ENCODE measurements around the gene LDLRAP1.
"Not testable (repeated sequence)": the region's sequence is repeated elsewhere in the genome, so short reads cannot be mapped to it uniquely, and the experiment has no call there.

The LDLRAP1 gene

DNA sequence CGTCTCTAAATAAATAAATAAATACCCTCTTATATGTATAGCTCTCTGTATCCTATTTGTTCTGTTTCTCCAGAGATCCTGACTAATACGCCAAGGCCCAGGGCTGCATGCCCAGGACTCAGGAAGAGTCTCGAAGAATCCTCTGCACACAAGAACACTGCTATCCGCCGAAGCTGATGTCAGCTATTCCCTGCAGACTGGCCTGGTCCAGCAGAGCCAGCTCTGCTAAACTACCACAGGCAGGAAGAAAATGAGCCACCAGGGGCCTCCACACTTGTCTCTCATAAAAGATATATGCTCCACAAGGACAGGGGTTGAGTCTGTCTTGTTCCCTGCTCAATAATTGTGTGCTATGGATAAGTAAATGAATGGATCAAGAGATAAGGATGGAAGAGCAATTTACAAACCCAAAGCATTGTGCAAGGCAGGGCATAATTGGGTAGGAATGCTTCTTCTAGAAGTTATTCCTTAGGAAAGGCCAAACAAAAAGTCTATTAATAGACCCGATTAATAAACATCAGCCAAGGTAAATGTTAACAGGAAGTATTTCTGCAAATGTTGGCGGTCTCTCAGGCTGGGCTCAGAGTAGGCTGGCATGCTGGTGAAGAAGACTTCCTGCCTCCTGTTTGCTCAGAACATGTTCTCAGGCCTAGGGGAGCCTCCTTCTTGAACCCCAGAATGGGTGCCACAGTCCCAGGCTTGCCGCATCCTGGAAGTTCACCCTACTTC is 46.9 kb downstream of the LDLRAP1 start:
- TF ChIP-seq, protein P1, sequence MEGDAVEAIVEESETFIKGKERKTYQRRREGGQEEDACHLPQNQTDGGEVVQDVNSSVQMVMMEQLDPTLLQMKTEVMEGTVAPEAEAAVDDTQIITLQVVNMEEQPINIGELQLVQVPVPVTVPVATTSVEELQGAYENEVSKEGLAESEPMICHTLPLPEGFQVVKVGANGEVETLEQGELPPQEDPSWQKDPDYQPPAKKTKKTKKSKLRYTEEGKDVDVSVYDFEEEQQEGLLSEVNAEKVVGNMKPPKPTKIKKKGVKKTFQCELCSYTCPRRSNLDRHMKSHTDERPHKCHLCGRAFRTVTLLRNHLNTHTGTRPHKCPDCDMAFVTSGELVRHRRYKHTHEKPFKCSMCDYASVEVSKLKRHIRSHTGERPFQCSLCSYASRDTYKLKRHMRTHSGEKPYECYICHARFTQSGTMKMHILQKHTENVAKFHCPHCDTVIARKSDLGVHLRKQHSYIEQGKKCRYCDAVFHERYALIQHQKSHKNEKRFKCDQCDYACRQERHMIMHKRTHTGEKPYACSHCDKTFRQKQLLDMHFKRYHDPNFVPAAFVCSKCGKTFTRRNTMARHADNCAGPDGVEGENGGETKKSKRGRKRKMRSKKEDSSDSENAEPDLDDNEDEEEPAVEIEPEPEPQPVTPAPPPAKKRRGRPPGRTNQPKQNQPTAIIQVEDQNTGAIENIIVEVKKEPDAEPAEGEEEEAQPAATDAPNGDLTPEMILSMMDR (IDR thresholded peaks at IDR 0.05; ENCODE audit: borderline replicate concordance, control extremely low read depth, extremely low read depth, insufficient read depth, missing control alignments) = no peak
- no peak for DNase-seq (ENCODE audit: low spot score)
- in situ Hi-C loops (cut with MboI; ENCODE audit: low sequenced_read_pairs, unreplicated experiment) = no loop called here

DNA sequence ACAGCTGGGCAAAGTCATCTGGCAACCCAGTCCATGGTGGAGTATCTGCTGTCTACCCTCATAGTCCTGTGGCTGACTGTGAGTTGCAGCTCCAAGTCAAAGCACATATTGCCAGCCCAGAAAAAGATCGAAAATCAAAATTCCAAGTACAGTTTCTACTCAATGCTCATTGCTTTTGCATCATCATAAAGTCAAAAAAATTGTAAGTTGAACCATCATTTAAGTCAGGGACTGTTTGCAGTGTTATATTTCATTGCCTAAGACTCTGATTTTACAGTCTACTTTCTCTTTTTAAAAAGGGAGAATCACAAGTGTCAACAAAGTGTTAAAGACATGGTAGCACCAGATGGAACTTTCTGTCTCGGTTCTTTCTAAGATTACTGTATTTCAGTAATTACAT is 50.5 kb downstream of the LDLRAP1 start:
- TF ChIP-seq, protein P1 (IDR thresholded peaks at IDR 0.05; ENCODE audit: borderline replicate concordance, control extremely low read depth, extremely low read depth, insufficient read depth, missing control alignments) = no peak
- no peak for DNase-seq (ENCODE audit: low spot score)
- in situ Hi-C loops (cut with MboI; ENCODE audit: low sequenced_read_pairs, unreplicated experiment) = no loop called here

DNA sequence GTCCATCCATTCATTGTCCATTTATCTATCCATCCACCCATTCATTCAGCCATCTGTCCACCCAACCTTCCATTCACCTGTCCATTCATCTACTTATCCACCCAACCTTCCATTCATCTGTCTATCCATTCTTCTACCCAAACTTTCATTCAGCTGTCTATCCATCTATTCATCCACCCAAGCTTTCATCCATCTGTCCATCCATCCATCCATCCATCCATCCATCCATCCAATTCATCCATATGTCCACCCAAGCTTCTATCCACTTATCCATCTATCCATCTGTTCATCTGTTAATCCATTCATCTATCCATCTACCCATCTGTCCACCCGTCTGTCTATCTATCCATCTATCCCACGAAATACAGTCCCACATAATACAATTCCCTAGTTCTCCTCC is 51.6 kb downstream of the LDLRAP1 start:
- DNase-seq (ENCODE audit: low spot score) = no peak
- TF ChIP-seq, protein P1 (IDR thresholded peaks at IDR 0.05; ENCODE audit: borderline replicate concordance, control extremely low read depth, extremely low read depth, insufficient read depth, missing control alignments) = no peak
- in situ Hi-C loops (cut with MboI; ENCODE audit: low sequenced_read_pairs, unreplicated experiment) = no loop called here

DNA sequence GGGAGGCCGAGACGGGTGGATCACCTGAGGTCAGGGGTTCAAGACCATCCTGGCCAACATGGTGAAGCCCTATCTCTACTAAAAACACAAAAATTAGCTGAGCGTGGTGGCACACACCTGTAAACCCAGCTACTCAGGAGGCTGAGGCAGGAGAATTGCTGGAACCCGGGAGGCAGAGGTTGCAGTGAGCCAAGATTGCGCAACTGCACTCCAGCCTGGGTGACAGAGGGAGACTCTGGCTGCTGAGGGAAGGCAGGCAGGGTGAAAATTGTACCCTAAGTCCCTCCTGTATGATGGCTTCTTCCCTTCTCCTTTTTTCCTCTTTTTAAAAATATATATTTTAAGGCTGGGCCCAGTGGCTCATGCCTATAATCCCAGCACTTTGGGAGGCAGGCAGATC is 53.2 kb downstream of the LDLRAP1 start:
- in situ Hi-C loops (cut with MboI; ENCODE audit: low sequenced_read_pairs, unreplicated experiment); DNase-seq (ENCODE audit: low spot score): not testable (repeated sequence)

DNA sequence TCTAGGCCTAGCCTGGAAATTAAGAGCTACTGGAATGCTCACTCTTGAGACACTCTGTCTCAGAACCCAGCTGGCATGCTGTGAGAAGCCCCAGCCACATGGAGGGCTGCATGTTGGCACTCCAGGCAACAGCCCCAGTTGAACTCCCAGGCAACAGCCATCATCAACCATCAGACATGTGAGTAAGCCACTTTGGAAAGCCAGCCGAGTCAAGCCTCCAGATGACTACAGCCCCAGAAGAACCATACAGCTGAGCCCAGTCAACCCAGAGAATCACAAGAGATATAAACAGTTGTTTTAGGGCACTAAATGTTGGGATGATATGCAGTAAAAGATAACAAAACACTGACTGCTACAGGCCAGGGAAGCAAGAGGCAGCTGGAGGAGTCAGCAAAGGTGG is 55.5 kb downstream of the LDLRAP1 start:
- in situ Hi-C loops (cut with MboI; ENCODE audit: low sequenced_read_pairs, unreplicated experiment) = no loop called here
- TF ChIP-seq, protein P1 (IDR thresholded peaks at IDR 0.05; ENCODE audit: borderline replicate concordance, control extremely low read depth, extremely low read depth, insufficient read depth, missing control alignments) = no peak
- DNase-seq (ENCODE audit: low spot score) = no peak

DNA sequence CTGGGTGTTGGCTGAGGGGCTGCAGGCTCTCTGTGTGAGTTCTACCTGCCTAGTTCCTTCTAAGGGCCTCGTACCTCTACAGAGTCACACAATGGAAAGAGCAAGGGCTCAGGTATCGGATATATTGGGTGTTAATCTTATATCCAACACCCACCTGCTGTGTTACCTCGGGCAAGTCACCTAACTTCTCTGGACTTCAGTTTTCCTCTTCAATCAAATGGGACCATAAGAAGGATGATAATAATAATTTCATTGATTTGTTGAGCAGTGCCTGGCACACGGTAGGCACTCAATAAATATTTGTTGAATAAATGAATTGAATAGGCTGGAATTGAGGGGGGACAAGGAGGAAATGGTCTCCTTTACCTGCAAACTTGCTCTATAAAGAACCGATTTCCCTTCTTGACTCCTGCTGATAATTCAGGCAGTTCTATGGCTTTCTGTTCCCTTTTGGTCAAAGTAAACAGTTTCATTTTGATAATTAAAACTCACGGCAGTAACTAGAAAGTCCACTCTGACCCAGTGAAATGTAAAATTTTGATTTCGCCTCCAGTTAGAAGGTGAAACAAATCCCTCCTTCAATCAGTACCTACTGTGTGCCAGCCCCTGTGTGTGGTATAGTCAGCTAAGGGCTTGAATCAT is 56.7 kb downstream of the LDLRAP1 start:
- TF ChIP-seq, protein P1 (IDR thresholded peaks at IDR 0.05; ENCODE audit: borderline replicate concordance, control extremely low read depth, extremely low read depth, insufficient read depth, missing control alignments) = no peak
- in situ Hi-C loops (cut with MboI; ENCODE audit: low sequenced_read_pairs, unreplicated experiment) = no loop called here
- peak; percentile 58 for DNase-seq (ENCODE audit: low spot score)

DNA sequence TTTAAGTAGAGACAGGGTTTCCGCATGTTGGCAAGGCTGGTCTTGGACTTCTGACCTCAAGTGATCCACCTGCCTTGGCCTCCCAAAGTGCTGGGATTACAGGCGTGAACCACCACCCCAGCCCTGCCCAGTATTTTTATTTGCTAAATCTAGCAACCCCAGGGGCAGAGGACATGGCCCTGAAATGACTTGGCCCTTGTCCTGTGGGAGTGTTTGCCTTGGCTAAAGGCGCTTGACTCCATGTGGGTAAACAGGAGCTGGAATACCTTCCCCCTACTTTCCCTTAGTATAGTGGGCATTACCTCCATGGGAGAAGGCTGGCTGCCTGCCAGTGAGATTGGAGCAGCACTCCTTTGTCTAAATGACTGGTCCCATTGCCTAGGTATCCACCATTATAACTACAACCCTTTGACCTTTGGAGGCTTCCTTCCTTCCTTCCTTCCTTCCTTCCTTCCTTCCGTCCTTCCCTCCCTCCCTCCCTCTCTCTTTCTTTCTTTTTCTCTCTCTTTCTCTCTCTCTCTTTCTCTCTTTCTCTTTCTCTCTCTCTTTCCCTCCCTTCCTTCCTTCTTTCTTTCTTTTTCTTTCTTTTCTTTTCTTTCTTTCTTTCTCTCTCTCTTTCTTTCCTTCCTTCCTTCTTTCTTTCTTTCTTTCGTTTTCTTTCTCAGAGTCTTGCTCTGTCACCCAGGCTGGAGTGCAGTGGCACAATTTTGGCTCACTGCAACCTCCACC is 57.7 kb downstream of the LDLRAP1 start:
- in situ Hi-C loops (cut with MboI; ENCODE audit: low sequenced_read_pairs, unreplicated experiment); DNase-seq (ENCODE audit: low spot score): not testable (repeated sequence)

DNA sequence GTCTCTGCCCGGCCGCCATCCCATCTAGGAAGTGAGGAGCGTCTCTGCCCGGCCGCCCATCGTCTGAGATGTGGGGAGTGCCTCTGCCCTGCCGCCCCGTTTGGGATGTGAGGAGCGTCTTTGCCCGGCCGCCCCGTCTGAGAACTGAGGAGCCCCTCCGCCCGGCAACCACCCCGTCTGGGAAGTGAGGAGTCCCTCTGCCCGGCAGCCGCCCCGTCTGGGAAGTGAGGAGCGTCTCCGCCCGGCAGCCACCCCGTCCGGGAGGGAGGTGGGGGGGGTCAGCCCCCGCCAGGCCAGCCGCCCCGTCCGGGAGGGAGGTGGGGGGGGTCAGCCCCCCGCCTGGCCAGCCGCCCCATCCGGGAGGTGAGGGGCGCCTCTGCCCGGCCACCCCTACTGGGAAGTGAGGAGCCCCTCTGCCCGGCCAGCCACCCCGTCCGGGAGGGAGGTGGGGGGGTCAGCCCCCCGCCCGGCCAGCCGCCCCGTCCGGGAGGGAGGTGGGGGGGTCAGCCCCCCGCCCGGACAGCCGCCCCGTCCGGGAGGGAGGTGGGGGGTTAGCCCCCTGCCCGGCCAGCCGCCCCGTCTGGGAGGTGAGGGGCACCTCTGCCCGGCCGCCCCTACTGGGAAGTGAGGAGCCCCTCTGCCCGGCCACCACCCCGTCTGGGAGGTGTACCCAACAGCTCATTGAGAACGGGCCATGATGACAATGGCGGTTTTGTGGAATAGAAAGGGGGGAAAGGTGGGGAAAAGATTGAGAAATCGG is 60.6 kb downstream of the LDLRAP1 start:
- in situ Hi-C loops (cut with MboI; ENCODE audit: low sequenced_read_pairs, unreplicated experiment); DNase-seq (ENCODE audit: low spot score): not testable (repeated sequence)
